Measurements from ENCODE around the gene CCDC171.

The CCDC171 gene

GRCh38 chr9:15755660-15756059 is 202.8 kb downstream of the CCDC171 start:
- DNase-seq (ENCODE audit: low read depth) = no peak
- TF ChIP-seq CTCF (conservative IDR thresholded peaks at IDR 0.05; ENCODE audit: low read depth, low read length) = no peak
- no peak overlapping the region for H3K4me3 ChIP-seq (ENCODE audit: low read length)

GRCh38 chr9:15761551-15761950 is 208.7 kb downstream of the CCDC171 start:
- TF ChIP-seq CTCF (conservative IDR thresholded peaks at IDR 0.05; ENCODE audit: low read depth, low read length) = no peak
- no peak for DNase-seq (ENCODE audit: low read depth)

GRCh38 chr9:15763371-15763770 is 210.5 kb downstream of the CCDC171 start:
- no peak for DNase-seq (ENCODE audit: low read depth)
- TF ChIP-seq CTCF (conservative IDR thresholded peaks at IDR 0.05; ENCODE audit: low read depth, low read length) = no peak
- H3K4me3 ChIP-seq (ENCODE audit: low read length) = no peak overlapping the region

More at GRCh38 chr9:15761551-15761950, 208.7 kb downstream of the CCDC171 start:
- no peak overlapping the region for H3K4me3 ChIP-seq (ENCODE audit: low read length)

- no peak for DNase-seq (ENCODE audit: low read depth)
- no peak overlapping the region for H3K4me3 ChIP-seq (ENCODE audit: low read length)
- TF ChIP-seq CTCF (conservative IDR thresholded peaks at IDR 0.05; ENCODE audit: low read depth, low read length) = no peak
Observed at GRCh38 chr9:15764131-15764530, 211.3 kb downstream of the CCDC171 start.

DNA sequence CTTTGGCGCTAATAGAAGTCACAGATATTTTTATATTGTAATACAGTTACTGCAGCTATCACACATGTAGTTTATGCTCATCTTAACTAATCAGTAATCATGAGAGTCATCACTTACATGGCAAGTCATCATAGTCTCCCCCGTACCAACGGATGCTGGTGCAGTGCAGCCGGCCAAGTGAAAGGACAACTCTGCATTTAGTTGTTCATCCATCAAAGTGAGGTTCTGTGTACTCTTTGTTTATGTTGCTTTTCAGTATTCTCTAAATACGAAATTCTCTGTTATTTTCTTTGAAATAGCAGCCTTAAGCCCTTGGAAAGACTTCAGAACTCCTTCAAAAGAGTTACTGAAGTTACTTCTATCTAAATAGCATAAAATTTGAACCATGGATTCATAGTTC is 216.7 kb downstream of the CCDC171 start:
- no peak for DNase-seq (ENCODE audit: low read depth)
- no peak overlapping the region for H3K4me3 ChIP-seq (ENCODE audit: low read length)
- TF ChIP-seq CTCF (conservative IDR thresholded peaks at IDR 0.05; ENCODE audit: low read depth, low read length) = no peak

GRCh38 chr9:15778861-15779260 is 226.0 kb downstream of the CCDC171 start:
- DNase-seq (ENCODE audit: low read depth) = no peak
- TF ChIP-seq CTCF (conservative IDR thresholded peaks at IDR 0.05; ENCODE audit: low read depth, low read length) = no peak
- no peak overlapping the region for H3K4me3 ChIP-seq (ENCODE audit: low read length)

DNA sequence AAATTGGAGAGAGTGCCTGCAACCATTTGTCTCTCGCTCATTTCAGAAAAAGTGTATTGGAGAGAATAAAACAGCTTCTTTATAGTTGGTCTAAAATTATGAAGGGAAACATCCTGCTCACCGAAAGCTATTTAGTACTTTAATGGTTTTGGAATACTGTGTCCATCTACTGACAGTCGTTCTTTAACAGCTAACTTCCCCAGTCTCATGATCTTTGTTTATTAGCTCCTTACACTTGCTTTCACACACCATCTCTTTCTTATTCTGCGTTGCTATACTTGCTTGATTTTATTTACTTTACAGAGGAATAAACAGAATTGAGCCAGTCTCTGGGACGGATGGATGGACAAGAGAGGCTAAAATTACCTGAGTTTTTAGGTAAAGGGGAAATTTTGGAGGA is 229.3 kb downstream of the CCDC171 start:
- TF ChIP-seq CTCF (conservative IDR thresholded peaks at IDR 0.05; ENCODE audit: low read depth, low read length) = no peak
- no peak overlapping the region for H3K4me3 ChIP-seq (ENCODE audit: low read length)
- DNase-seq (ENCODE audit: low read depth) = no peak
